Measurements from ENCODE around the gene CRYBB3. TPM values are rescaled to one million over a fixed set of nuclear protein-coding genes. Genes with fewer than 3 reads are reported as not detected.
"Not testable (repeated sequence)": the region's sequence is repeated elsewhere in the genome, so short reads cannot be mapped to it uniquely, and the experiment has no call there.

CRYBB3 gene
- polyA plus RNA-seq, 4 donors, result 0.32 to 0.43 TPM; not detected in 2

GRCh38 chr22:25174156-25174887 is 25.3 kb upstream of the CRYBB3 start:
- DNase-seq (ENCODE audit: low read depth in 4 of 4, low spot score in 2 of 4), result no peak

- DNase-seq (ENCODE audit: low read depth in 4 of 4, low spot score in 2 of 4), result no peak
Observed at GRCh38 chr22:25174888-25175411, 24.7 kb upstream of the CRYBB3 start.

GRCh38 chr22:25176175-25176574 is 23.5 kb upstream of the CRYBB3 start:
- no peak for DNase-seq (ENCODE audit: low read depth in 4 of 4, low spot score in 2 of 4)

- DNase-seq (ENCODE audit: low read depth in 4 of 4, low spot score in 2 of 4), result no peak
Observed at GRCh38 chr22:25176799-25177198, 22.9 kb upstream of the CRYBB3 start.

GRCh38 chr22:25177226-25177625 is 22.4 kb upstream of the CRYBB3 start:
- DNase-seq (ENCODE audit: low read depth in 4 of 4, low spot score in 2 of 4), result no peak

GRCh38 chr22:25177895-25178294 is 21.8 kb upstream of the CRYBB3 start:
- DNase-seq (ENCODE audit: low read depth in 4 of 4, low spot score in 2 of 4), result no peak

GRCh38 chr22:25178348-25178747 is 21.3 kb upstream of the CRYBB3 start:
- DNase-seq (ENCODE audit: low read depth in 4 of 4, low spot score in 2 of 4), result not testable (repeated sequence)

- not testable (repeated sequence) for DNase-seq (ENCODE audit: low read depth in 4 of 4, low spot score in 2 of 4)
Observed at GRCh38 chr22:25178869-25179631, 20.6 kb upstream of the CRYBB3 start.

- DNase-seq (ENCODE audit: low read depth in 4 of 4, low spot score in 2 of 4), result no peak
Observed at GRCh38 chr22:25182131-25183110, 17.2 kb upstream of the CRYBB3 start.

GRCh38 chr22:25183949-25184619 is 15.6 kb upstream of the CRYBB3 start:
- DNase-seq (ENCODE audit: low read depth in 4 of 4, low spot score in 2 of 4), result no peak

GRCh38 chr22:25186140-25186539 is 13.5 kb upstream of the CRYBB3 start:
- no peak for DNase-seq (ENCODE audit: low read depth in 4 of 4, low spot score in 2 of 4)

GRCh38 chr22:25187469-25187868 is 12.2 kb upstream of the CRYBB3 start:
- no peak for DNase-seq (ENCODE audit: low read depth in 4 of 4, low spot score in 2 of 4)

- DNase-seq (ENCODE audit: low read depth in 4 of 4, low spot score in 2 of 4), result no peak
Observed at GRCh38 chr22:25192406-25192805, 7.3 kb upstream of the CRYBB3 start.

GRCh38 chr22:25193130-25193529 is 6.5 kb upstream of the CRYBB3 start:
- no peak for DNase-seq (ENCODE audit: low read depth in 4 of 4, low spot score in 2 of 4)

- DNase-seq (ENCODE audit: low read depth in 4 of 4, low spot score in 2 of 4), result peak in 1 of 4 donors; percentile 28
Observed at GRCh38 chr22:25193548-25193947, 6.1 kb upstream of the CRYBB3 start.

GRCh38 chr22:25196326-25196725 is 3.3 kb upstream of the CRYBB3 start:
- DNase-seq (ENCODE audit: low read depth in 4 of 4, low spot score in 2 of 4), result no peak

GRCh38 chr22:25197340-25197739 is 2.3 kb upstream of the CRYBB3 start:
- DNase-seq (ENCODE audit: low read depth in 4 of 4, low spot score in 2 of 4), result no peak

GRCh38 chr22:25200967-25201366 is 1.3 kb downstream of the CRYBB3 start:
- no peak for DNase-seq (ENCODE audit: low read depth in 4 of 4, low spot score in 2 of 4)

- no peak for DNase-seq (ENCODE audit: low read depth in 4 of 4, low spot score in 2 of 4)
Observed at GRCh38 chr22:25201557-25202273, 2.1 kb downstream of the CRYBB3 start.

Measured in left renal cortex interstitium (tissue), 4 donors.